HEK293 (cell line): ENCODE results near the gene ADAMTS12.

Source experiments
- CTCF ChIA-PET: fragments of 350-600 bp; formaldehyde crosslinking; extraction: SDS; loops from one replicate; lab custom pipeline; 2021; ENCODE audit warnings: antibody characterized with exemption; lab: Yijun Ruan, JAX
- POLR2A ChIA-PET: fragments of 300-600 bp; formaldehyde crosslinking; extraction: SDS; loops from one replicate; lab custom pipeline; 2020; ENCODE audit warnings: antibody characterized with exemption, inconsistent platforms; lab: Yijun Ruan, JAX
- H3K27ac ChIP-seq: fragments of 200-500 bp; sonication (Bioruptor generic); 2 replicates; pipeline ENCODE4 v1.5.1; 2014; ENCODE audit warnings: low read depth, low read length, control low read depth, inconsistent platforms; ENCODE audit errors: extremely low read depth
- H3K36me3 ChIP-seq, 2 experiments: fragments of 200-500 bp in 1 of 2; sonication (Bioruptor generic) in 1 of 2; 1 replicate in 1 of 2; 2 replicates in 1 of 2; pipeline ENCODE4 v1.5.1; 2014 to 2017; ENCODE audit warnings: inconsistent platforms in 2 of 2, low read length in 2 of 2; ENCODE audit not compliant: control insufficient read depth in 2 of 2, insufficient read depth in 1 of 2
- H3K4me1 ChIP-seq: fragments of 200-500 bp; sonication (Bioruptor generic); 2 replicates; pipeline ENCODE4 v1.5.1; 2014; ENCODE audit warnings: mild to moderate bottlenecking, low read length, inconsistent platforms; ENCODE audit not compliant: control insufficient read depth, insufficient read depth
- H3K4me3 ChIP-seq: 2 replicates; pipeline ENCODE4 v1.5.1; 2011; ENCODE audit warnings: low read depth, mild to moderate bottlenecking, control low read depth, low read length, moderate library complexity
- H3K9me3 ChIP-seq: fragments of 200-500 bp; sonication (Bioruptor generic); 2 replicates; pipeline ENCODE4 v1.5.1; 2014; ENCODE audit warnings: low read depth, low read length, inconsistent platforms; ENCODE audit not compliant: control insufficient read depth, insufficient read depth
- ELK4 ChIP-seq: IDR thresholded peaks from 2 replicates; pipeline ENCODE4 v1.6.1; 2011; ENCODE audit warnings: mild to moderate bottlenecking, low read depth, low read length, borderline replicate concordance
- GLIS2 ChIP-seq: fragments of 450-650 bp; formaldehyde crosslinking; IDR thresholded peaks from 2 replicates; pipeline ENCODE4 v1.5.1; 2016; ENCODE audit warnings: missing biosample characterization, missing genetic modification characterization
- IKZF3 ChIP-seq: fragments of 450-650 bp; IDR thresholded peaks from 2 replicates; pipeline ENCODE4 v1.5.0; 2018; ENCODE audit warnings: missing biosample characterization, mild to moderate bottlenecking, missing genetic modification characterization, moderate library complexity
- KLF1 ChIP-seq: fragments of 450-650 bp; formaldehyde crosslinking; IDR thresholded peaks from 2 replicates; pipeline ENCODE4 v1.5.1; 2016; ENCODE audit warnings: missing biosample characterization, missing genetic modification characterization
- KLF9 ChIP-seq: fragments of 450-650 bp; formaldehyde crosslinking; IDR thresholded peaks from 2 replicates; pipeline ENCODE4 v1.5.1; 2016; ENCODE audit warnings: missing biosample characterization, missing genetic modification characterization, low read depth
- OSR2 ChIP-seq: fragments of 450-650 bp; formaldehyde crosslinking; IDR thresholded peaks from 2 replicates; pipeline ENCODE4 v1.5.1; 2016; ENCODE audit warnings: missing biosample characterization, missing genetic modification characterization
- SCRT2 ChIP-seq: fragments of 450-650 bp; formaldehyde crosslinking; IDR thresholded peaks from 2 replicates; pipeline ENCODE4 v1.5.1; 2016; ENCODE audit warnings: missing biosample characterization, missing genetic modification characterization
- SP2 ChIP-seq: fragments of 450-650 bp; formaldehyde crosslinking; IDR thresholded peaks from 2 replicates; pipeline ENCODE4 v1.5.1; 2016; ENCODE audit warnings: missing biosample characterization, missing genetic modification characterization
- ZBTB20 ChIP-seq: fragments of 450-650 bp; formaldehyde crosslinking; IDR thresholded peaks from 2 replicates; pipeline ENCODE4 v1.5.1; 2016; ENCODE audit warnings: missing biosample characterization, missing genetic modification characterization
- ZBTB48 ChIP-seq: fragments of 450-650 bp; formaldehyde crosslinking; IDR thresholded peaks from 2 replicates; pipeline ENCODE4 v1.5.1; 2016; ENCODE audit warnings: missing biosample characterization, missing genetic modification characterization
- ZBTB7A ChIP-seq: fragments of 450-650 bp; formaldehyde crosslinking; IDR thresholded peaks from 2 replicates; pipeline ENCODE4 v1.5.1; 2016; ENCODE audit warnings: low read depth, missing biosample characterization, missing genetic modification characterization
- ZBTB8A ChIP-seq: fragments of 450-650 bp; formaldehyde crosslinking; IDR thresholded peaks from 2 replicates; pipeline ENCODE4 v1.5.1; 2016; ENCODE audit warnings: missing biosample characterization, missing genetic modification characterization
- ZEB2 ChIP-seq: fragments of 450-650 bp; formaldehyde crosslinking; IDR thresholded peaks from 2 replicates; pipeline ENCODE4 v1.5.1; 2016; ENCODE audit warnings: missing biosample characterization, missing genetic modification characterization
- ZFP37 ChIP-seq: fragments of 450-650 bp; formaldehyde crosslinking; IDR thresholded peaks from 2 replicates; pipeline ENCODE4 v1.5.1; 2016; ENCODE audit warnings: missing biosample characterization, missing genetic modification characterization
- ZNF121 ChIP-seq: fragments of 450-650 bp; formaldehyde crosslinking; IDR thresholded peaks from 2 replicates; pipeline ENCODE4 v1.5.1; 2016; ENCODE audit warnings: missing biosample characterization, missing genetic modification characterization
- ZNF132 ChIP-seq: fragments of 450-650 bp; formaldehyde crosslinking; IDR thresholded peaks from 2 replicates; pipeline ENCODE4 v1.5.1; 2017; ENCODE audit warnings: missing biosample characterization, missing genetic modification characterization, borderline replicate concordance
- ZNF18 ChIP-seq: fragments of 450-650 bp; formaldehyde crosslinking; IDR thresholded peaks from 2 replicates; pipeline ENCODE4 v1.5.1; 2016; ENCODE audit warnings: missing biosample characterization, missing genetic modification characterization
- ZNF184 ChIP-seq: fragments of 450-650 bp; IDR thresholded peaks from 2 replicates; pipeline ENCODE4 v1.5.1; 2018; ENCODE audit warnings: missing biosample characterization, mild to moderate bottlenecking, missing genetic modification characterization
- ZNF341 ChIP-seq: fragments of 450-650 bp; formaldehyde crosslinking; IDR thresholded peaks from 2 replicates; pipeline ENCODE4; 2016; ENCODE audit warnings: low read depth, missing biosample characterization, missing genetic modification characterization
- ZNF362 ChIP-seq: fragments of 450-650 bp; formaldehyde crosslinking; IDR thresholded peaks from 2 replicates; pipeline ENCODE4 v1.5.1; 2016; ENCODE audit warnings: missing biosample characterization, missing genetic modification characterization
- ZNF37A ChIP-seq: fragments of 450-650 bp; IDR thresholded peaks from 2 replicates; pipeline ENCODE4 v1.5.1; 2018; ENCODE audit warnings: missing biosample characterization, missing genetic modification characterization
- ZNF394 ChIP-seq: fragments of 450-650 bp; formaldehyde crosslinking; IDR thresholded peaks from 2 replicates; pipeline ENCODE4 v1.5.1; 2016; ENCODE audit warnings: missing biosample characterization, missing genetic modification characterization, mild to moderate bottlenecking, moderate library complexity, borderline replicate concordance
- ZNF426 ChIP-seq: fragments of 450-650 bp; formaldehyde crosslinking; IDR thresholded peaks from 2 replicates; pipeline ENCODE4 v1.5.1; 2017; ENCODE audit warnings: missing biosample characterization, missing genetic modification characterization, mild to moderate bottlenecking, inconsistent platforms, moderate library complexity
- ZNF449 ChIP-seq: fragments of 450-650 bp; formaldehyde crosslinking; IDR thresholded peaks from 2 replicates; pipeline ENCODE4 v1.5.1; 2017; ENCODE audit warnings: missing biosample characterization, mild to moderate bottlenecking, missing genetic modification characterization, moderate library complexity
- ZNF529 ChIP-seq: fragments of 450-650 bp; formaldehyde crosslinking; IDR thresholded peaks from 2 replicates; pipeline ENCODE4 v1.5.1; 2017; ENCODE audit warnings: missing genetic modification characterization, missing biosample characterization; ENCODE audit not compliant: insufficient replicate concordance
- ZNF548 ChIP-seq: fragments of 450-650 bp; formaldehyde crosslinking; IDR thresholded peaks from 2 replicates; pipeline ENCODE4 v1.5.1; 2016; ENCODE audit warnings: missing biosample characterization, missing genetic modification characterization
- ZNF658 ChIP-seq: fragments of 450-650 bp; formaldehyde crosslinking; IDR thresholded peaks from 2 replicates; pipeline ENCODE4; 2016; ENCODE audit warnings: missing biosample characterization, missing genetic modification characterization
- ZNF701 ChIP-seq: fragments of 450-650 bp; formaldehyde crosslinking; IDR thresholded peaks from 2 replicates; pipeline ENCODE4 v1.5.1; 2016; ENCODE audit warnings: missing biosample characterization, missing genetic modification characterization
- ZNF792 ChIP-seq: fragments of 450-650 bp; formaldehyde crosslinking; IDR thresholded peaks from 2 replicates; pipeline ENCODE4 v1.5.1; 2016; ENCODE audit warnings: missing biosample characterization, missing genetic modification characterization
- ZNF837 ChIP-seq: fragments of 450-650 bp; formaldehyde crosslinking; IDR thresholded peaks from 2 replicates; pipeline ENCODE4 v1.5.1; 2016; ENCODE audit warnings: missing biosample characterization, missing genetic modification characterization
- ZSCAN18 ChIP-seq: fragments of 450-650 bp; formaldehyde crosslinking; IDR thresholded peaks from 2 replicates; pipeline ENCODE4 v1.5.1; 2016; ENCODE audit warnings: missing biosample characterization, missing genetic modification characterization

Gene ADAMTS12

GRCh38 chr5:33857037-33857436, 34.8 kb downstream of the ADAMTS12 start:
- Histone ChIP-seq H3K4me3 (no peak overlapping the region), H3K4me1 (no peaks in the 10 kb centered on the region), H3K27ac (no peak overlapping the region), H3K36me3 (no peaks in the 10 kb centered on the region), H3K9me3 (no peaks in the 10 kb centered on the region)
- TF ChIP-seq ZNF121 (tag by site-specific recombination) (no peak), ZNF341 (no peak), SCRT2 (tag by site-specific recombination) (no peak), OSR2 (tag by site-specific recombination) (no peak), ZNF426 (tag by site-specific recombination) (no peak), ZNF184 (no peak), ZEB2 (no peak), ZNF132 (tag by site-specific recombination) (no peak), KLF9 (tag by site-specific recombination) (no peak), ZNF529 (tag by site-specific recombination) (no peak), ZNF701 (tag by site-specific recombination) (no peak), KLF1 (no peak), ELK4 (no peak)
- ChIA-PET POLR2A (no interaction called here), CTCF (no interaction called here)

GRCh38 chr5:33855396-33855795, 36.4 kb downstream of the ADAMTS12 start:
- Histone ChIP-seq H3K4me1 (no peaks in the 10 kb centered on the region), H3K27ac (no peak overlapping the region), H3K36me3 (no peaks in the 10 kb centered on the region), H3K9me3 (no peaks in the 10 kb centered on the region), H3K4me3 (no peak overlapping the region)
- ChIA-PET POLR2A (no interaction called here), CTCF (interaction anchor here (0.6 kb wide), 1 partner anchor 173 kb away, joined by 3 read pairs; no protein-coding TSS in a partner anchor)
- TF ChIP-seq SP2 (tag by site-specific recombination) (no peak), ZSCAN18 (tag by site-specific recombination) (no peak), ZNF548 (tag by site-specific recombination) (no peak), ZNF837 (tag by site-specific recombination) (no peak), ZNF792 (tag by site-specific recombination) (no peak), ZNF658 (tag by site-specific recombination) (no peak), ZBTB7A (tag by site-specific recombination) (no peak), ZFP37 (tag by site-specific recombination) (no peak), ZNF394 (tag by site-specific recombination) (no peak), ZNF37A (no peak), ZNF362 (tag by site-specific recombination) (no peak), ZNF449 (tag by site-specific recombination) (no peak), IKZF3 (tag by site-specific recombination) (no peak), ZBTB8A (tag by site-specific recombination) (no peak), ZNF18 (tag by site-specific recombination) (no peak), ZBTB48 (tag by site-specific recombination) (no peak), GLIS2 (tag by site-specific recombination) (no peak), ZBTB20 (tag by site-specific recombination) (no peak)
